Measurements from ENCODE around the gene HHEX.

The HHEX gene

DNA sequence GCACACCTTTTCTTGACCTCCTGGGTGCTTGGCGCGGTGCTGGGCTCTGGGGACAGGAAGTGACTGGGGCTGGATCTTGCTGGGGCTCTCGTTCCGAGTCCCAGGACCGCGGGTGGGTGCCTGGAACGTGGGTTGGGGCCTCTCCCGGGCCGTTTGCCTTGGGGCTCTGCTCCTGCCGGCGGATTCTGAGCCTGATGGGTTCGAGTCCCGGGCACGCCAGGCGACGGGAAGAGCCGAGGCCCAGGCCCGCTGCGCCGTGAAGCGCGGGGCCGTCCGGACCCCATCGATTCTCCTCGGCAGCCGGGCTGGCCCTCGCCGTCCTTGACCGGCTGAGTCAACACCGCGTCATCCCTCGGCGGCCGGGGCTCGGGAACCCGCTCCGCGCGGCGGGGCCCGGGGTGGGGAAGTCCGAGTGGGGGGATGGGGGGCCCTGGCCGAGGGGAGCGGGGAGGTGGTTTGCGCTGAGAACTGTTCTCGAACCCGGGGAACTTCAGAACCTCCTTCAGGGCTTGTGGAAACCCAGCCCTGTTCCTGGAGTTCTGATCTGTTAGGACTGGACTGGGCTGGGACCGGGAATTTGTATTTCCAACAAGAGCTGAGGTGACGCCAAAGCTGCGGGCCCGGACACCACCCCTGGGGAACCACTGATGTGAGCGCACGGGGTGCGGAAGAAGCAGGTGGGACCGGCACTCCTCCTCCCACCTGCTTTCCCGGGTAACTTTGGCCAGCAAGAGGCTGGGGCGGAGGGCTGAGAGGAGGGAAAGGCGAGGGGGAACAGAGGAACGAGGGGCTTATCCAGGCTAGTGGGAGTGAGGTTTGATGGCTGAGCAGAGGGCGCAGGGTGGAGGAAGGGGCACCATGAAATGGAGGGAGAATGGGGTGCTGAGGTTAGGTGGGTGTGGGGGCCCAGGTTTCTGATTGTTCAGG is 6.2 kb downstream of the HHEX start:
- Histone ChIP-seq H3K27me3 (ENCODE audit: insufficient read depth, low read length) (peaks cover 100% of the 10 kb centered on the region), H3K4me1 (ENCODE audit: insufficient read depth, low read length) (peaks cover 12% of the 10 kb centered on the region; the same call in 1 of the 2 replicates), H3K27ac (ENCODE audit: low read length) (no peak overlapping the region), H3K9ac (ENCODE audit: low read depth, low read length) (0 out of 2 replicates have a peak overlapping the region, but pooled peaks have one; percentile 7), H3K4me3 (ENCODE audit: low read length) (peak overlapping the region; percentile 63), H3K36me3 (ENCODE audit: insufficient read depth, low read depth, low read length) (no peaks in the 10 kb centered on the region), H3K9me3 (ENCODE audit: insufficient read depth, low read depth, low read length) (no peaks in the 10 kb centered on the region)

DNA sequence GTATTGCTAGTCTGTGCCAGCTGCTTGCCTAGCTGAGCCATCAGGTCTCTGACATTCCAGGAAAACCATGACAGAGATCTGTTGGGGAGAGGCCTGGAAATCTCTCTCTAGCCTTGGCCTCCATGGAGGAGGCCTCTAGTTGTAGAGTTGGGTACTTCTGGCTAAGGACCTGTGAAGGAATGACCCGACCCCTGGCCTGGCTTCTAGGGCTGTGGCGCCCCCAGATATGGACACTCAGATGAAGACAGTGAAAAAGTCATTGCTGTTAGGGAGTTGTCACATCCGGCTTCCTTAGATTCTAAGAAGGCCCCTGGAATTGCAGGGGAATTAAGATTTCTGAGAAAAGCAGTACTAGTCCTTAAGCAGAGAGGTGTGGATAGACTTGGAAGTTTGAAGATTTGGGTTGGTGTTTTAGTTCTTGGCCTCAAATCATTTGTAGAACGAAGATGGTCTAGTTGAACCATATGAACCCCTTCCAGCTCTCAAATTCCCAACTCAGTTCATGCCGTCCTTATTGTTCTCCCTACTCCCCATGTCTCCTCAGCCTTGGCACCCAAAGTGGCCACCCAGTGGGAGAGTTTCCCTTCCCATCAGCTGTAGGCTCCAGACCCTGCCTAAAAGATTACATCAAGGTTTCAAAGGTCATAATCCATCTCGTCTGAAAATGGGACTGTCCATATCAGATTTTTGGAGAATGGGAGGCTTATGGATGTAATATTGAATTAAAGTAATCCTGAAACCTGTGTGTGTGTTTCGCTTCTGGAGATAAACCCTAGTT is 7.0 kb downstream of the HHEX start:
- peaks cover 100% of the 10 kb centered on the region for H3K27me3 ChIP-seq (ENCODE audit: insufficient read depth, low read length)

DNA sequence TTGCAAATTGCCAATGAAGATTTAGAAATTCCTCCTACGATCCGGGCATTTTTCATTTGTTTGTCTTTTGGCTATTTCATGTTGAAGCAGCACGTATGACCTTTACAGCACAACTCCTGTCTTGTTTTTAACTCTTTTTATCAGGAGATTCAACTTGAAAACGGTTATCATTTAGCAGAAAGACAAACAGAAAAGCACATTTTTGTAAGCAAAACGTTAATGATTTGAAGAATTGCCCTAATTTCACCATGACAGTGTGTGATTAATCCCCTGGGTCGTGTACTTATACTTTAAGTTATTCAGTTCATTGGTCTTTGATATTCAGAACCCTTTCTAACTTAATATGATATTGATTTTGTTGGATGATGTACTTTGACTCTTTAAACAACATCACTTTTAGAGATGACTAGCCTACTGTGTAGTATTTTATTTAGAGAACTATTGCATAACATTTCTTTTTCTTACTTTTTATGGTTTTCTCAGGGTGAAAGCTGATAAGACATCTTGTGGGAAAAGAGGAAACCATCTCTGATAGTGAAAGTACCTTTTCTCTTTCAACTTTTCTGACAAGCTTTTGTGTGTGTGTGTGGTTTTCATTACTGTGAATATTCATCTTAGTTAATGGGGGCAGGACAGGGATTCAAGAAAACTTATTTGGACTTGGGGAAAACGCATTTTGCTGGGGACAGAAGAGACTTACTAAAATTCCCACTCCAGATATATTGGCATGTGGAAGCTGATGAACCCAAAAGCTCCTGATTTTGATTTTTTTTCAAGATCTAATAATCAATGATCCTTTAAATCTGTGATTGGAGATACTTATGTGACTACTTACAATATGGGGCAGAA is 8.1 kb downstream of the HHEX start:
- H3K27ac ChIP-seq (ENCODE audit: low read length), result no peak overlapping the region
- no peak overlapping the region for H3K9ac ChIP-seq (ENCODE audit: low read depth, low read length)
- H3K4me3 ChIP-seq (ENCODE audit: low read length), result no peak overlapping the region
- peaks cover 4% of the 10 kb centered on the region; the same call in 1 of the 2 replicates for H3K4me1 ChIP-seq (ENCODE audit: insufficient read depth, low read length)
- peaks cover 90% of the 10 kb centered on the region for H3K27me3 ChIP-seq (ENCODE audit: insufficient read depth, low read length)
- no peaks in the 10 kb centered on the region for H3K36me3 ChIP-seq (ENCODE audit: insufficient read depth, low read depth, low read length)
- no peaks in the 10 kb centered on the region for H3K9me3 ChIP-seq (ENCODE audit: insufficient read depth, low read depth, low read length)

More for the DNA sequence above, 7.0 kb downstream of the HHEX start:
- Histone ChIP-seq H3K9ac (ENCODE audit: low read depth, low read length) (no peak overlapping the region), H3K4me3 (ENCODE audit: low read length) (peak overlapping the region; percentile 63; the same call in 1 of the 2 replicates), H3K9me3 (ENCODE audit: insufficient read depth, low read depth, low read length) (no peaks in the 10 kb centered on the region), H3K4me1 (ENCODE audit: insufficient read depth, low read length) (peaks cover 12% of the 10 kb centered on the region; the same call in 1 of the 2 replicates), H3K36me3 (ENCODE audit: insufficient read depth, low read depth, low read length) (no peaks in the 10 kb centered on the region), H3K27ac (ENCODE audit: low read length) (no peak overlapping the region)

DNA sequence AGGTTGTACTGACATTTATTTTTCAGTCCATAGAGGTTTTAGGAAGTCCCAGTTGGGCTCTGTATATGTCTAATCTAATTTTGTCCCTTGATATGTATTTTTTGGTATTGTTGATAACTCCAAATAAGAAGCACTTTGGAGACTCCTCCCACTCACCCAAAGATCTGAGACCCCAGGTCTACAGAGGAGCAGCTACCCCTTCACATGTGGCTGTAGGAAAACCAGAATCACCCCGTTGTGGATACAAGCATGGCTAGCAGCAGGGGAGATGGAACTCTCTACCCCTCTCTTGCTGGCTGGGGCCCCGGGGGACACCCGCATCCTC is 9.4 kb downstream of the HHEX start:
- H3K36me3 ChIP-seq (ENCODE audit: insufficient read depth, low read depth, low read length), result no peaks in the 10 kb centered on the region
- H3K4me3 ChIP-seq (ENCODE audit: low read length), result peak overlapping the region; percentile 67
- H3K9ac ChIP-seq (ENCODE audit: low read depth, low read length), result peak overlapping the region; percentile 50; the same call in 1 of the 2 replicates
- H3K27ac ChIP-seq (ENCODE audit: low read length), result no peak overlapping the region
- no peaks in the 10 kb centered on the region for H3K9me3 ChIP-seq (ENCODE audit: insufficient read depth, low read depth, low read length)
- peaks cover 80% of the 10 kb centered on the region for H3K27me3 ChIP-seq (ENCODE audit: insufficient read depth, low read length)
- no peaks in the 10 kb centered on the region; the same call in 1 of the 2 replicates for H3K4me1 ChIP-seq (ENCODE audit: insufficient read depth, low read length)

DNA sequence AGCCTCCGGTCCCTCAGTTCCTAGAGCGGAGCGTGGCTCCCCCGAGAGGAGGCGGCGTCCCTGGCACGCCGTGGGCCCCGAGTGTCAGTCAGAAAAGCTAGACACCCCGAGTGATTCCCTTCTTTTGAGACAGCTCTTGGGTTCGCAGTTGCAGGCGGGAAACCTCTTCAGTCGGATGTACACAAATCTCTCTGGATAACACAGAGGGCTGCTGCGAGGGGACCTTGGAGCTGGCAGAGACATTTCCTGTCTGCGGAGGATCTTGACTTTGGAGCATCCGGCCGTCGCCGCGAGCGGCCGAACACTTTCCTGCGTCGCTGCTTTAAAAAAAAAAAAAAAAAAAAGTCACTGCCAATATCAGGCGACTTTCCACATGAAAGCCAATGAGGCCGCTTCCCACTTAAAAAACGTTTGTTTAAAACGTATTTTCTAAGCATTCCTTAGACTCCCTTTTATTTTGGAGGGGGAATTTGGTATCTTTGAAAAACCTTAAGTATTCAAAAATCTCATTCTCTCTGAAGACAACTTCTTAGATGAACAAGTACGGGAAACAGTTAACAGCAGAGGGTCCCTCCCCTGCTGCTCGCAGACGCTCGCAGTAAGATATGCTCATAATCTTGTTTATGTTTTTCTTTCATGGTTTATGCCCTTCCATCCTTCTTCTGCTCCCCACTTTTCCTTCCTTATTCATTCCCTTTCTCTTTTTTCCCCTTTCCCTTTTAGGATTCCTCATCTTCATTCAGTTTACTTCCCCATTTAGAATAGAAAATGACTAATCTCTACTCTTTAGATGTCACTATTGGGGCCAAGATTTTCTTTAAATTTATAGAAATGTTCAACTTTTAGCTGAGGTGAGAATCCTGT is 10.0 kb downstream of the HHEX start:
- Histone ChIP-seq H3K36me3 (ENCODE audit: insufficient read depth, low read depth, low read length) (no peaks in the 10 kb centered on the region), H3K9ac (ENCODE audit: low read depth, low read length) (peak overlapping the region; percentile 50), H3K4me1 (ENCODE audit: insufficient read depth, low read length) (no peaks in the 10 kb centered on the region; the same call in 1 of the 2 replicates), H3K4me3 (ENCODE audit: low read length) (peak overlapping the region; percentile 67), H3K27ac (ENCODE audit: low read length) (no peak overlapping the region), H3K27me3 (ENCODE audit: insufficient read depth, low read length) (peaks cover 74% of the 10 kb centered on the region), H3K9me3 (ENCODE audit: insufficient read depth, low read depth, low read length) (no peaks in the 10 kb centered on the region)

DNA sequence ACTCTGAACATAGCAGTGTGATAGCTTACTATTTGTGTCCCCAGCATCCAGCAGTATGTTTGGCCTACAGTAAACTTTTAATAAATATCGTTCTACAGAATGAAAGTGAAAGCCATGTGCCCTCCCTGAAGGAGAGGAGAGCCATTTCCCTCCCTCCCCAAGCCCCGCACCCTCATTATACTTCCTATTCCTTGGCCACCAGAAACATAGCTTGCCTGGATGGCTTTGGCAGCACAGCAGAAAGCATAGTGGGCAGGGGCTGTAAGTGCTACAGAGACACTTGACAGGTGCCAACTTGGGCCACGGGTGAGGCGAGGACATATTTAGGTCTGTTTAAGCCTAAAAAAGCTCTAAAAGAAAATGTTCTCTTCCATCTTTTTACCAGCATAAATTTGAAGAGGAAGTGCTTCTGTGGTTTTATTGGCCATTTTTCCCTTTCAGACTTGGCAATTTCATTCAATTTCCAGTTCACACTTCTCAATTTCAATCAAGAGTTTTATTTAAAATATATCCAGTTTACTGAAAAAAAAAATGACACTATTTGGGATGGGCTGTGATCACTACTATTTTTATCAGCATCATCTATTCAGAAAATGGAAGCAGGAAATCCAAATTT is 12.7 kb downstream of the HHEX start:
- no peak overlapping the region for H3K27ac ChIP-seq (ENCODE audit: low read length)
- H3K4me1 ChIP-seq (ENCODE audit: insufficient read depth, low read length), result no peaks in the 10 kb centered on the region; the same call in 1 of the 2 replicates
- H3K9me3 ChIP-seq (ENCODE audit: insufficient read depth, low read depth, low read length), result no peaks in the 10 kb centered on the region
- peaks cover 48% of the 10 kb centered on the region for H3K27me3 ChIP-seq (ENCODE audit: insufficient read depth, low read length)
- no peak overlapping the region for H3K4me3 ChIP-seq (ENCODE audit: low read length)
- no peaks in the 10 kb centered on the region for H3K36me3 ChIP-seq (ENCODE audit: insufficient read depth, low read depth, low read length)
- no peak overlapping the region for H3K9ac ChIP-seq (ENCODE audit: low read depth, low read length)

DNA sequence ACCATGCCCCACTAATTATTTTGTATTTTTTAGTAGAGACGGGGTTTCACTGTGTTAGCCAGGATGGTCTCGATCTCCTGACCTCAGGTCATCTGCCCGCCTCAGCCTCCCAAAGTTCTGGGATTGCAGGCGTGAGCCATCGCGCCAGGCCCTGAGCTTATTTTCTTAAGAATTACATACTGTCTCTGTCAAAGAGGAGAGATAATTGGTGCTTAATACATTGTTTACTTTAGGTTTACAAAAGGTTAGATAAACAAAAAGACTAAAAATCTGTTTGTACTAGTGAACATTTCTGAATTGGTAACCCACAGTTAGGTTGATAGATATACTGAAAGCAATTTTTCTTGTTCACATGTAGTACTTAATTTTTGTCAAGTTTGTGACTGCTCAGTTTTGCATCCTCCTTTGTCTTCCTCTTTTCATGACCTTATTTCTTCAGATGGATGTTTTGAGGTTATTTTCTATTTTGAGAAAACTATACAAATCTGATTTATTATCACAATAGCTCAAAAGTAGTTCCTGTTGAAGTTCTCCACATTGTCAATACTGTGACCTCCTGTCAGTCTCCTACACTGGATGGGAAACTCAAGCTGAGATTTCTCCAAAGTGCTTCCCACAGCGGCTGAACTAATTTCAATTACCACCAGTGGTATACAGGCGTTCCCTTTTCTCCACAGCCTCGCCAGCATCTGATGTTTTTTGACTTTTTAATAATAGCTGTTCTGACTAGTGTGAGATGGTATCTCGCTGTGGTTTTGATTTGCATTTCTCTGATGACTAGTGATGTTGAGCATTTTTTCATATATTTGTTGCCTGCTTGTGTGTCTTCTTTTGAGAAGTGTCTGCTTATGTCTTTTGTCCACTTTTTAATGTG is 22.5 kb downstream of the HHEX start:
- Histone ChIP-seq H3K9me3 (ENCODE audit: insufficient read depth, low read depth, low read length) (peaks cover 5% of the 10 kb centered on the region; the same call in 1 of the 2 replicates), H3K27me3 (ENCODE audit: insufficient read depth, low read length) (no peaks in the 10 kb centered on the region), H3K9ac (ENCODE audit: low read depth, low read length) (no peak overlapping the region), H3K36me3 (ENCODE audit: insufficient read depth, low read depth, low read length) (no peaks in the 10 kb centered on the region), H3K27ac (ENCODE audit: low read length) (no peak overlapping the region), H3K4me1 (ENCODE audit: insufficient read depth, low read length) (no peaks in the 10 kb centered on the region), H3K4me3 (ENCODE audit: low read length) (no peak overlapping the region)

DNA sequence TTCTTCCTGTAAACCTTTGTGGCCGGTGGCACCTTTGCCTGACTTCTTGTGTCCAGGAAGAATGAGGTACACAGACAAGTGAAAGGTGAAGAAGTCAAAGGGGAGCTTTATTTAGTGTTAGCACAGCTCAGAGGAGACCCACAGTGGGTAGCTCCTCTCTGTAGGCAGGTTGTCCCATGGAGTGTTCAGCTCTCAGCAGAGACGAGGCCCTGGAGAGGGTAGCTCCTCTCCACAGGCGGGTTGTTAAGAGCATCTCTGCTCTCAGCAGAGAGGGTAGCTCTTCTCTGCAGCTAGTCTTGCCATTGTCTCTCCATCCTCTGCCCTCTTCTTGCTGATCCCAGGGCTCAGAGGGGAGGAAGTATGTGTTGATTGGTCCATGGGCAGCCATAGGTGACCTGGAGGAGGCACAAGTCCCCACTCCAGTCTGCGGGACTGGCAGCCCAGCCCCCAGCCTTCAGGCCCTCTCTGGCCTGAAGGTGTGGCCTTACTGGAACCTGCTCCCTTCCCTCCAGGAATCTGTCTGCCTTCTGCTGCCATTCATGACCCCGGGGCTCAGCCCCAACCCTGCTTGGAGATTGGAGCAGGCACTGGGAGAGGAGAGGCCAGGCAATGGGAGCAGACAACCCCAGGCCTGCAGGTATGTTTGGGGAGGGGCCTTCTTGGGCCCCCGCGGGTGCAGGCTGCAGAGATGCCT is 24.5 kb downstream of the HHEX start:
- no peak overlapping the region for H3K9ac ChIP-seq (ENCODE audit: low read depth, low read length)
- H3K4me1 ChIP-seq (ENCODE audit: insufficient read depth, low read length), result no peaks in the 10 kb centered on the region
- H3K27ac ChIP-seq (ENCODE audit: low read length), result no peak overlapping the region
- no peaks in the 10 kb centered on the region for H3K27me3 ChIP-seq (ENCODE audit: insufficient read depth, low read length)
- H3K36me3 ChIP-seq (ENCODE audit: insufficient read depth, low read depth, low read length), result no peaks in the 10 kb centered on the region
- no peak overlapping the region for H3K4me3 ChIP-seq (ENCODE audit: low read length)
- peaks cover 5% of the 10 kb centered on the region; the same call in 1 of the 2 replicates for H3K9me3 ChIP-seq (ENCODE audit: insufficient read depth, low read depth, low read length)

DNA sequence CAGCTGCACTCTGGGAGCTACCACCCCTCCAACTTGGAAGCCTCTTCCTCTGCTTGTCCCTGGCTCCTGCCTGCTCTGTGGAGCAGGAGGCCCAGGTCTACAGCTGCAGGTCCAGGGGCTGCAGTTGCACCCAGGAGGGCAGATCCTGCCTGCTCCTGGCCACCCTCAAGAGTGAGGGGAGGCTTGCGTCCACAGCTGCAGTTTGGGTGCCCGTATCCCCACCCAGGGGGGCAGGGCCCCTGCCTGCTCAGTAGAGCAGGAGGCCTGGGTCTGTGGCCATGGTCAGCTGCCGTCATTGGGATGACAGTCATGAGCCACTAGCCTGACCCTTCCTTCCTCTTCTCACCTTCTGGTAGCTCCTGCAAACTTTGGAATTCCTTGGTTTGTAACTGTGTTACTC is 25.1 kb downstream of the HHEX start:
- Histone ChIP-seq H3K27me3 (ENCODE audit: insufficient read depth, low read length) (no peaks in the 10 kb centered on the region), H3K27ac (ENCODE audit: low read length) (no peak overlapping the region), H3K4me1 (ENCODE audit: insufficient read depth, low read length) (no peaks in the 10 kb centered on the region), H3K36me3 (ENCODE audit: insufficient read depth, low read depth, low read length) (no peaks in the 10 kb centered on the region), H3K4me3 (ENCODE audit: low read length) (no peak overlapping the region), H3K9ac (ENCODE audit: low read depth, low read length) (no peak overlapping the region), H3K9me3 (ENCODE audit: insufficient read depth, low read depth, low read length) (peaks cover 5% of the 10 kb centered on the region; the same call in 1 of the 2 replicates)
